ENCODE data around the gene RASAL2.

RASAL2 gene

DNA sequence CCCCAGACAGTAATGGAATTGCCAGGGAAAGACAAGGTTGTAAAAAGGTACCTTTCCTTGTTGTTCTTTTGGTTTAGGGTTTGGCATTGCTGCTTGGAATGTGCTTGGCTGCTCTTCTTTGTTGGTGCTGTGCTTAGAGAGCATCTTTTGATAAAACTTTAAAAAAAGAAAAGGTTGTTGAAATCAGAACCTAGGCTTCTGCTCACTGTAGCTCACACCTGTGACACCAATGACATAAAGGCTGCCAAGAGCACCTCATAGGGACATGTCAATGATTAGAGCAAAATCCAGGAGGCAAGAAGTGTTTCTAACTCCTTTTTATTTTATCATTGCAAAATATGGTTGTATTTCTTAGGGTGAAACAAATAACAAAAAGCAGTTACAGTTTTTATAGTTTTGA, 373.9 kb downstream of the RASAL2 start:
- no peak for DNase-seq

GRCh38 chr1:178470411-178470960, 376.6 kb downstream of the RASAL2 start:
- DNase-seq, result no peak

GRCh38 chr1:178472531-178472930, 378.6 kb downstream of the RASAL2 start:
- DNase-seq, result no peak

DNA sequence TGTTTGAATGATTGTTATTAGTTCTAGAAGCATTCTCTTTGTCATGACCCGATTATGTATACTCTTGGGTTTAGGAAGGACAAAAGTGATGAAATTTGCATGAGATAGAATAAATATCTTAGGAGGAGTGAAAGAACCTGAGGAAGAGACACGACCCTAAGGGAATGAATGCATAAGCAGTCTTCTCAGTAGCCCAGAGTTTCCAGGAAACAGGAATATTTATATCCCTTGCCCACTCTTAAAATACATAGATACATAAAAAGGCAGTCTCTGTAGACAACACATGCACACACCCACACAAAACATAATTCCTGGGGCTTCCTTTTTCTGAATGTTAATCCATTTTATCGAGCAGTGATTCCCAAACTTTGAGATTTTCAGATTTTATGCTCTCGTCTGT, 383.5 kb downstream of the RASAL2 start:
- no peak for DNase-seq

GRCh38 chr1:178477841-178478240, 383.9 kb downstream of the RASAL2 start:
- DNase-seq, result no peak

- no peak for DNase-seq
These were observed 389.5 kb downstream of the RASAL2 start for GRCh38 chr1:178483251-178483957.

- DNase-seq, result no peak
These were observed 390.9 kb downstream of the RASAL2 start for GRCh38 chr1:178484698-178485225.

DNA sequence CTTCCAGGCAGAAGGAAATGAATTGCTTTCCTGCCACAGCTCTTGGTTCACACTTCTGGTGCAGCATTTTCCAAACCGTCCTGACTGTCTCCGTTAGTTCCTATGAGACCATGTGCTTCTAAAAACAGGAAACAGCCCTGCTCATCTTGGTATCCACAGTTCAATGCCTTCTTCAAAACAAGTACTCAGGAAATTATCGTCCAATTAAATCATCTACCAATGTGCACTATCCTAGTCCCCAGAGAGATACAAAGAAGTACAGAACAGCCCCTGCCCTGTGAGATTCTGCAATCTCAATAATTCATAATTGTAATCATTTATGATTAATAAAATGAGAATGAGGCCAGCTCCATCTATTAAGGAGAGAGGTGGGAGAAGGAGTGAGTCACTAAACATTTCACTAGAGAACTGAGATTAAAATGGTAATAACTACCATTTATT, 391.7 kb downstream of the RASAL2 start:
- DNase-seq, result no peak

DNA sequence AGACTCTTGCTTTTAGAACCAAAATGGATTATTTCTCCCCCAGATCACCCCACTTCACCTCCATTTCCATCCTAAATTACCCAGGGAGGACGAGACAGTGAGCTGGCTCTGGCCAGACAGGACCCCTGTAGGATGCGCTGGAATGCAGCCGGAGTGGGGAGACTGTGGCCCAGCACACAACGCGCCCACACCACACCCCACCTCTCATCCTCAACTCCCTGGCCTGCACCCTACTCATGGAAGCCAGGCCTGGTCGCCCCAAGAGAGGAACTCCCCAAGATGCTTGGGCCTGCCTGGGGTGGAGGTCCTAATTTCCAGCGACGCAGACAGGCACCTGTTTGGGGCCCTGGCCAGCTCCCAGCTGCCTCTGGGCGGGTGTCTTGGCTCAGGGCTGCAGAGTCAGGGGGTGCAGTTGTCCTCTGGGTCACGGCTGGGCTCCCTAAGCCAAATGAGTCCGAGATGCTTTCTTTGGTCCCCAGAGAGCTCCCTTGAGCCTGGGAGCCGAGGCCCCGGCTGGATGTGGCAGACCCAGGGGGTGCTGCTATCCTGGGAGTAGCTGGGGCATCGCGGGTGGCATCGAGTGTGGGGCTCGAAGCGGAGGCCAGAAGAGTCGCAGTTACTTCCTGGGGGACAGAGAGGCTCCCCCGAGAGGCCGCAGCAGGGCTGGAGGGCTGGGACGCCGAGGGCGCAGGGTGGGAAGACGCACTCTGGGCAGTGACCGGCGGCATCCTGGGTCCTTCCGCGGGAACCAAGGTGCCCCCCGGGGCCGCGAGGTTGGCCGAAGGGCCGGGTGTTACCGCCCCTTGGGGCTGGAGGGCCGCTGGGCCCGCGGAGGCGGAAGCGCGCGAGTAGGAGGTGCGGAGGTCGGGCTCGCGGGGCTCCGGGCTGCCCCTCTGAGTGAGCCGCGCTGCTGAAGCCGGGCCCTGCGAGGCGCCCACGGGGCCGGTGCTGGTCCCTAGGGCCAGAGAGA, 392.5 kb downstream of the RASAL2 start:
- no peak for DNase-seq

DNA sequence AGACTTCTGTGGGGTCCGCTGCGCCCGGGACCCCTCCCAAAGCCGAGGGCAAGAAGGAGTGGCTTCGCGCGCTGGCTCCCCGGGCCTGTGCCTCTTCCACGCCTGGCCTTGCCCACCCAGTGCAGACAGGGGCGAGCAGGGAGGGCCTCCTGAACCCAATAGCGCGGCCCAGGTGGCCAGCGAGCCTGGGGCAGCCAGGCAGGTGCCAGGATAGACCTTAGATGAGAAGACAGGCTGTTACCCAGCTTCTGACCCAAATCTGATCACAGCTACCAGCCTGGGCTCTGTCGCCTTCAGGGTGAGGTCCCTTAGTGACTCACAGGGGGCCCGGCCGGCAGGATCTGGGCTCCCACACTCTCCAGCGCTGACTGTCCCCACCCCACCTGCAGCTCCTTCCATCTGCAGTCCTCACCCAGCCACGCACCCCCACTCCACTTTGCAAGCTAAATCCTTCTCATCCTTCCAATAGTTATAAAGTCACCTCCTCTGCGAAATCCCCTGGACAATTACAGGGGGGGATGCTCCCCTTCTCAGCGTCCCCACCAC, 393.2 kb downstream of the RASAL2 start:
- no peak for DNase-seq

- no peak for DNase-seq
These were observed 394.5 kb downstream of the RASAL2 start for GRCh38 chr1:178488393-178488792.

DNA sequence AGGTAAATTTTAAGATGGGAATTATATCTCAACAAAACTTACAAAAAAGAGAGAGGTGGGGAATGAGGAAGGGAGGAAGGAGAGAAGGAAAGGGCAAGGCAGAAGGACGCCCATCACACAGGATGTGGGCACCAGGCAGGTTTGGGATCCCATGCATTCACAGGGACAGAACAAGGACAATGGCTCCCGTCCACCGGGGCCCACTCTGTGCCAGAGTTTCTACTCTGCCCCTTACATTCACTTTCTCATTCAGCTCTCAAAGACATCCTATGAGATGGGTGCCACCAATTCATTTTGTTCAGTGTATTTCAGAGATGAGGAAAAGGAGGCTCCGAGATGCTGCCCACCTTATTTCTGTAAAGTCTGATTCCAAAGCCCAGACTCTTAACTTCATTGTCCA, 395.5 kb downstream of the RASAL2 start:
- DNase-seq, result no peak

DNA sequence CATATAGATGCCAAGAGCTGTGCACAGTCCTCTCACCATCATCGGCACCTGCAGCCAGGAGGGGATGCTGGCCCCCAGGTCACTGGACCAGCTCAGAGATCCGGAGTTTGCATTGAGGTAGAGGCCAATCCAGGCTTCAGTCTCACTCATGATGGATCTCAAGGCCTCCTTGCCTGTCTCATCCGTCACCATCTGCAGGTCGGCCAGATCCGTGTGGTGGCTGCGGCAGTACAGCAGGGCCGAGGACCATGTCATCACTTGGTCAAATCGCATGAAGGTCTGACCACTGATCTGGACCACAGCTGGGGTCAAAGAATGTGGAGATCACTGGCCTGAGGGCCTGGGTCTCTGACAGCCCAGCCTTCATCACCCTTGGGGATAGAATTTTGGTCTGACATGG, 396.2 kb downstream of the RASAL2 start:
- no peak for DNase-seq

- no peak for DNase-seq
These were observed 397.1 kb downstream of the RASAL2 start for GRCh38 chr1:178490967-178491366.

DNA sequence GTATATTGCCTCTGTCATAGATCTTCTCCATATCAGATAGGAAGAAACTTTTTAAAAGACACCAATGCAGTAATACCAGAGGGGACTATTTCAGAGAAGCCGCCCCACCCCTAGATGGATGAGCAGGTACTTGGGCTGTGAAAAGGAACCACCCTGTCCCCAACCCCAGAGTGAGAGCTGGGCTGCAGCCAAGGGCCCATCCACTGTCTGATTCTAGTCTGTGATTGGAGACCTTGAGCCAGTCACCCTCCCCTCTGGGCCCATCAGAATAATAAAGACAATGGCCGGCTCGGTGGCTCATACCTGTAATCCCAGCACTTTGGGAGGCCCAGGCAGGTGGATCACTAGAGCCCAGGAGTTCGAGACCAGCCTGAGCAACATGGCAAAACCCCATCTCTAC, 397.8 kb downstream of the RASAL2 start:
- no peak for DNase-seq

GRCh38 chr1:178492341-178492740, 398.4 kb downstream of the RASAL2 start:
- no peak for DNase-seq

- DNase-seq, result no peak
These were observed 399.4 kb downstream of the RASAL2 start for GRCh38 chr1:178493301-178493741.

DNA sequence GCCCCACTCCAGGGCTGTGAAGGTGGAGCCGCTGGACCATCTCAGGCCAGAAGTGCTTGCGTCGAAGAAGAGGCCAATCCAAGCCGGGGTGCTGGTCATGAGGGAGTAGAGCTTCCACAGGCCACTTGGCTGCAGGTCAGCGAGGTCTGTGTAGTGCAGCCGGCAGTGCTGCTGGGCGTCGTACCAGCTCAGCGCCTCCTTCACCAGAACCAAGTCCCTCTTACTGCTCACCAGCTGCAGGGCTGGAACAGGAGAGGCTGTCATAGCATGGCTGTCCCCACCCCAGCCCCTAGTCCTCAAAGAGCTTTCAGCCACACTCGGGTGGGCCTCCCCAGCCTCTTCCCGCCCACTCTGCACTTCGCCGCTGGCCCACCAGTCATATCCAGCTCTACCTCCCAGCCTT, 400.7 kb downstream of the RASAL2 start:
- DNase-seq, result no peak

GRCh38 chr1:178495158-178495557, 401.3 kb downstream of the RASAL2 start:
- no peak for DNase-seq

DNA sequence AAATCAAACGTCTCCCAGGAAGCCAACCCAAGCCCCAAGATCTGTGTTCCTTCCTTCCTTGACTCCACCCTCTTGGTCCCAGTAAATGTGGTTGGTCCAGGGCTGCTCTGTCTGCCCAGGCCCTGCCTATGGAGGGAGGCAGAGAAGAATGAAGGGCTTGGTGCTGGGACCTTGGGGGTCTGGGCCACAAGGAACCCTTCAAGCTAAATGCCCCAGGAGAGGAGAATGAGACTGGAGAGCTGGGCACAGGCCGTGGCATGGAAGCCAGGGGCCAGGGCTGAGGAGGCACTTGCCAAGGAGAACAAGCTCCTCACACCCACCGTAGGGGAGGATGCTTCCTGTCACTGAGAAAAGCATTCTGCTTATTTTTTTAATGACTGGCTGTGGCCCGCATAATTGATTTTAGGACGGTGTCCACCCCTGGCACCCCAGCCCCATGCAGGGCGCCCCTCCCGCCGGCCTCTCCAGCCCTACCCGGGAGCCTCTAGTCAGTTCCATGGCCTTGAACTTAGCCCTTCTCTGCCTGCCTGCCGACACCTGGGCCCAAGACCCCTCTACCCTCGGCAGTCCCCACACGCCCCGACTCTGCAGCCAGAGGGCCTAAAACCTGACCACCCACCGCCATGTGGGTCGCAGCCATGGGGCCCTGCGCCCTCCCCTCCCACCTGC, 402.0 kb downstream of the RASAL2 start:
- DNase-seq, result no peak

- no peak for DNase-seq
These were observed 402.7 kb downstream of the RASAL2 start, which contains the start of gene CLEC20A for GRCh38 chr1:178496410-178497135. CLEC20A (minus strand) TSS chr1:178496964; CDS start chr1:178496939, 25 bp downstream.

Measured in stimulated activated CD4-positive, alpha-beta T cell treated with anti-CD3 and anti-CD28 coated beads, Interleukin-4, amount 100 ng/mL, for 1 hour (primary cell).